Stimulated activated CD8-positive, alpha-beta memory T cell treated with anti-CD3 and anti-CD28 coated beads, Interleukin-2, amount 100 ng/mL, for 1 hour (primary cell): ENCODE data around the gene CCDC178.

Source experiments
- DNase-seq, 2 donors: peaks; one replicate each; pipeline ENCODE4 v3.0.0-alpha.2; 2020; ENCODE audit warnings: low read depth in 2 of 2

CCDC178 gene

GRCh38 chr18:32911660-32912284 lies 528.7 kb downstream of the CCDC178 start:
- DNase-seq = no peak

- DNase-seq = no peak
These were observed 529.7 kb downstream of the CCDC178 start for GRCh38 chr18:32910694-32911296.

GRCh38 chr18:32909798-32910561 lies 530.5 kb downstream of the CCDC178 start:
- no peak for DNase-seq

GRCh38 chr18:32908424-32908805 lies 532.1 kb downstream of the CCDC178 start:
- DNase-seq = no peak

- no peak for DNase-seq
These were observed 532.7 kb downstream of the CCDC178 start for GRCh38 chr18:32907648-32908423.

- DNase-seq = no peak
These were observed 533.3 kb downstream of the CCDC178 start for GRCh38 chr18:32907311-32907585.

- no peak for DNase-seq
These were observed 533.8 kb downstream of the CCDC178 start for GRCh38 chr18:32906506-32907310.

- no peak for DNase-seq
These were observed 534.9 kb downstream of the CCDC178 start for GRCh38 chr18:32905651-32906050.

- no peak for DNase-seq
These were observed 537.8 kb downstream of the CCDC178 start for GRCh38 chr18:32902568-32903330.

GRCh38 chr18:32899819-32900218 lies 540.7 kb downstream of the CCDC178 start:
- no peak for DNase-seq

GRCh38 chr18:32896776-32897547 lies 543.6 kb downstream of the CCDC178 start:
- no peak for DNase-seq

- no peak for DNase-seq
These were observed 546.6 kb downstream of the CCDC178 start for GRCh38 chr18:32893915-32894314.

- DNase-seq = no peak
These were observed 548.7 kb downstream of the CCDC178 start for GRCh38 chr18:32891797-32892196.

- no peak for DNase-seq
These were observed 549.4 kb downstream of the CCDC178 start for GRCh38 chr18:32891130-32891529.

GRCh38 chr18:32889615-32890593 lies 550.6 kb downstream of the CCDC178 start:
- no peak for DNase-seq

- DNase-seq = no peak
These were observed 552.2 kb downstream of the CCDC178 start for GRCh38 chr18:32888306-32888705.
